Large intestine (tissue), 3 donors: ENCODE data around the gene NT5DC3. TPM values are rescaled to one million over a fixed set of nuclear protein-coding genes. Genes with fewer than 3 reads are reported as not detected.
A peak's percentile ranks its signal among the peaks of the same experiment; 100 is the strongest.

Experiments
- DNase-seq, 2 donors: peaks; one replicate each; pipeline versions ENCODE4 v3.0.0 to v3.0.0-alpha.2; 2013
- H3K27ac ChIP-seq: one replicate; pipeline ENCODE4 v1.5.1; 2013; ENCODE audit warnings: low read length
- H3K27me3 ChIP-seq: 2 replicates; pipeline ENCODE4 v1.6.1; 2013; ENCODE audit warnings: low read length; ENCODE audit not compliant: control insufficient read depth, insufficient read depth
- H3K36me3 ChIP-seq: 2 replicates; pipeline ENCODE4 v1.6.1; 2013; ENCODE audit warnings: low read length; ENCODE audit not compliant: control insufficient read depth, insufficient read depth
- H3K4me1 ChIP-seq: one replicate; pipeline ENCODE4 v1.6.1; 2013; ENCODE audit warnings: low read length; ENCODE audit not compliant: control insufficient read depth, insufficient read depth
- H3K4me3 ChIP-seq: one replicate; pipeline ENCODE4 v1.5.1; 2013; ENCODE audit warnings: low read length
- H3K9me3 ChIP-seq: one replicate; pipeline ENCODE4 v1.6.1; 2013; ENCODE audit warnings: mild to moderate bottlenecking, low read depth, low read length, moderate library complexity; ENCODE audit not compliant: control insufficient read depth
- WGBS: methylation state at CpG from one replicate; pipeline ENCODE4 v1.1.5; 2013; ENCODE audit warnings: low lambda C conversion rate; ENCODE audit not compliant: insufficient coverage; 5-methylcytosine and 5-hydroxymethylcytosine counted together
- polyA plus RNA-seq: library from polyadenylated mRNA; unstranded; fragments of 120-200 nt; gene quantifications from one replicate; pipeline ENCODE4 v1.2.1, GENCODE V29; 2013

Gene NT5DC3
- polyA plus RNA-seq, 1 donor, result 6.6 TPM

- Histone ChIP-seq H3K36me3 (no peaks in the 10 kb centered on the region), H3K4me3 (no peak overlapping the region), H3K27me3 (no peaks in the 10 kb centered on the region), H3K9me3 (no peaks in the 10 kb centered on the region), H3K4me1 (no peaks in the 10 kb centered on the region), H3K27ac (no peak overlapping the region)
- DNase-seq, result no peak
- WGBS, result 100% methylated on average over 3 of the region's 9 CpGs
Observed at GRCh38 chr12:103879048-103879692, 38.1 kb upstream of the NT5DC3 start.

DNA sequence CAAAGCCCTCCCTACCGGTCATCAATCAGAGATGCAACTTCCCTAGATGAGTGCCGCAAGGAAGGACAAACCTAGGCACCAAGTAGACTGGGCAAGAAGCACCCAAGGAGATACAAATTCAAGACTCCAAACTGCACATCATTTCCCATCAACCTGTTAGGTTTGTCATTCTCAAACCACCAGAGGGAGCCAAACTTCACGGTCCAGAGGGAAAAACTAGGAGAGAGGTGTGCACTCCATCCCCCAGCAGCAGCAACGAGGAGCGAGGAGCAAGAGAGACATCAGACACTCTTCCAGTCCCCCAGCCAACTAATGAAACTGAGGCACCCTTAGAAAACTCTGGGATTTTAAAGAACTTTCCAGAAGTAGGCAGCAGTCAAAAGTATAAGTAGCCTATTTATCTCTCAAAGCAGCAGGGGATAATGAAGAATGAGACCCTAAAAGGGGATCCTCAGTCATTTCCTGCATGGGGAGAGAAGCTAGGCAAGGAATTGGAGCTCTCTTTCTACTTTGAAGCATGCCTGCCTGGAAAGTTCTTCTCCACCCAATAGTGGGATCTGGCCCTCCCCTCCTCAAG, 37.0 kb upstream of the NT5DC3 start:
- Histone ChIP-seq H3K4me1 (no peaks in the 10 kb centered on the region), H3K9me3 (no peaks in the 10 kb centered on the region), H3K27ac (no peak overlapping the region), H3K36me3 (no peaks in the 10 kb centered on the region), H3K4me3 (no peak overlapping the region), H3K27me3 (no peaks in the 10 kb centered on the region)
- whole genome bisulfite sequencing, result 0% methylated on average over 2 of the region's 5 CpGs
- DNase-seq, result peak; percentile 28 to 51

DNA sequence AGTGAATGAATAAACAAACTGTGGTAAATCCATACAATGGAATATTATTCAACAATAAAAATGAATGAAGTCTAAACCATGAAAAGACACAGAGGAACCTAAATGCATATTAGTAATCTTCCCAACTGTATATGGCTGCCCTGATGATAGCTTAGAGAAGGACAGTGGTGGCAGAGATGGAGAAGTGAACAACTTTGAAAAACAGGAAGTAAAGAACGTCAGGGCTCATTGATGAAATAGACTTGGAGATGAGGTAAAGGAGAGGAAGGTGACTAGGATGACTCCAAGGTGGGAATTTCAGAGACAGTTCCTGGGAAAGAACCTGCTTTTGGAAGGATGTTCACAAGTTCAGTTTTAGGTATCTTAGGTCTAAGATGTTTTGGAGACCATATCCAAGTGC, 36.3 kb upstream of the NT5DC3 start:
- no peak for DNase-seq
- Histone ChIP-seq H3K27me3 (no peaks in the 10 kb centered on the region), H3K9me3 (no peaks in the 10 kb centered on the region), H3K4me3 (no peak overlapping the region), H3K36me3 (no peaks in the 10 kb centered on the region), H3K4me1 (no peaks in the 10 kb centered on the region), H3K27ac (no peak overlapping the region)
- WGBS, result 90% methylated on average over 1 of the region's 1 CpG

GRCh38 chr12:103875666-103876065, 34.6 kb upstream of the NT5DC3 start:
- DNase-seq, result no peak
- no peaks in the 10 kb centered on the region for H3K9me3 ChIP-seq
- H3K4me3 ChIP-seq, result no peak overlapping the region
- H3K4me1 ChIP-seq, result no peaks in the 10 kb centered on the region
- no peaks in the 10 kb centered on the region for H3K36me3 ChIP-seq
- no CpG with 5 or more reads among the region's 1 CpG for WGBS
- no peak overlapping the region for H3K27ac ChIP-seq
- H3K27me3 ChIP-seq, result no peaks in the 10 kb centered on the region

GRCh38 chr12:103868215-103868614, 27.2 kb upstream of the NT5DC3 start:
- Histone ChIP-seq H3K27ac (no peak overlapping the region), H3K36me3 (no peaks in the 10 kb centered on the region), H3K9me3 (no peaks in the 10 kb centered on the region), H3K4me1 (no peaks in the 10 kb centered on the region), H3K27me3 (no peaks in the 10 kb centered on the region), H3K4me3 (no peak overlapping the region)
- DNase-seq, result no peak

- Histone ChIP-seq H3K4me3 (no peak overlapping the region), H3K4me1 (no peaks in the 10 kb centered on the region), H3K27ac (no peak overlapping the region), H3K36me3 (no peaks in the 10 kb centered on the region), H3K9me3 (no peaks in the 10 kb centered on the region), H3K27me3 (no peaks in the 10 kb centered on the region)
- WGBS, result no CpG with 5 or more reads among the region's 2 CpGs
- no peak for DNase-seq
Observed at GRCh38 chr12:103865151-103865730, 24.2 kb upstream of the NT5DC3 start.

DNA sequence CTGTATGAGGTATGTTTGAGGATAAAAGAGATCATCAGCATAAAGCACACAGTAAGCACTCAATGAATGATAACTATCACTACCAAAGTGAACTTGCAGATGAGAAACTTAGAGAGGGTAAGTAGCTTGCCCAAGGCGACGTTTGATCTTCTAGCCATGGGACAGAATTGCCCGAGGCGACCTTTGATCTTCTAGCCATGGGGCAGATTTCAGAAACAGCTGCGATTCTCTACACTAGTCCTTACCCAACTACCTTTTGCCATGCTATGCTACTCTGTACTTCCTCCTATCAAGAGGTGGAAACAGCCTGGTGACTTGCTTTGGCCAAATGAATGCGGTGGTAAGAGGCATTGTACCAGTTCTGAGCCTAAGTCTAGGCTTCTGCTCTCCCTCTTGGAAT, 23.7 kb upstream of the NT5DC3 start:
- no CpG with 5 or more reads among the region's 6 CpGs for WGBS
- no peak for DNase-seq
- H3K36me3 ChIP-seq, result no peaks in the 10 kb centered on the region
- H3K4me1 ChIP-seq, result peaks cover under 1% of the 10 kb centered on the region
- no peaks in the 10 kb centered on the region for H3K9me3 ChIP-seq
- no peaks in the 10 kb centered on the region for H3K27me3 ChIP-seq
- no peak overlapping the region for H3K4me3 ChIP-seq
- H3K27ac ChIP-seq, result no peak overlapping the region

DNA sequence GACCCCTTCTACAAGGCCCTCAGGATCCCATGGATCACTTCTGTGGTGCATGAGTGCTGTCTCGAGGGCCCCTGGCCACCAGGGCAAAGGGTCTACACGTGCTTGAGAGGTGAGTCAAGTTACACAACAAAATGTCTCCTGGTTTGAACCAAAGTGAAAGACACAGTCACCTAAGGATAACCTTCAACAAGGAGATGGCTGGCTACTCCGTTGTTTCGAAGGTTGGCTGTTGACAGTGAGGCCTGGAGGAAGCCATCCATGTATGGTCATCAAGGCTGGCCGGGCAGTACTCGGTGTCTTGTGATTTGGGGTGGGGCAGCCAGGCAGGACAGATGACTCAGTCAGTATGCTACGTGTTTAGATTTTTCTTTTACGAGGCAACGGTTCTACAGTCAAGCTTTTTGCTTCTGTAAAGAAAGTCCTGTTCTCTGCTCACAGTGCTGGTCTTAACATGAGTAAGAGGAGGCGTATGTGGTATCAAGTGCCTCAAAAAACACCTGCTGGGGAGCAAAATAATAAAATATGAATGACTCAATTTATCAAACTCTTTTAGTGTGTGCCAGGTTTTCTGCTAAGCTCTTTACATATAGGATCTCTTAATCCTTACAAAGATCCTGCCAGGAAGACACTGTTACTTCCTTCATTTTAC, 18.0 kb upstream of the NT5DC3 start:
- no CpG with 5 or more reads among the region's 10 CpGs for WGBS
- Histone ChIP-seq H3K27me3 (no peaks in the 10 kb centered on the region), H3K9me3 (no peaks in the 10 kb centered on the region), H3K27ac (peak overlapping the region; percentile 53), H3K4me3 (no peak overlapping the region), H3K4me1 (peaks cover 6% of the 10 kb centered on the region), H3K36me3 (no peaks in the 10 kb centered on the region)
- DNase-seq, result peak; percentile 82 to 94

DNA sequence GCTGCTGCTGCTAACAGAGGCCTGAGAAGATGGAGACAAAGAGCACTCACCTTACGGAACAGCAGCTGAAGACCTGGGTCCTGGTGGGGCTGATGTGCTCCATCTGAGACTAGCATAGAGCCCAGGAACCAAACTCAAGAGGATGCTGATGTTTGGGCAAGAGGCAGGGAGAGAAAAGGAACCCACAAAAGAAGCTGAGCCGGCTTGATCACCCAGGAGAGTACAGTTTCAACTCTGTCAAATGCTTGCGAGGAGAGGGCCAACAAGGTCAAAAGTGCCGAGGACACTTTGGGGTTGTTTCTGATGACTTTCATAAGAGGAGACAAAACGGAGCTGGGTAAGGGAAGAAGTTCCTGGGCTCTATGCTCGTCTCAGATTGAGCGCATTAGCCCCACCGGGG, 17.3 kb upstream of the NT5DC3 start:
- Histone ChIP-seq H3K9me3 (no peaks in the 10 kb centered on the region), H3K27ac (peak overlapping the region; percentile 53), H3K4me3 (no peak overlapping the region), H3K27me3 (no peaks in the 10 kb centered on the region), H3K4me1 (peaks cover 6% of the 10 kb centered on the region), H3K36me3 (no peaks in the 10 kb centered on the region)
- DNase-seq, result no peak
- no CpG with 5 or more reads among the region's 8 CpGs for WGBS

DNA sequence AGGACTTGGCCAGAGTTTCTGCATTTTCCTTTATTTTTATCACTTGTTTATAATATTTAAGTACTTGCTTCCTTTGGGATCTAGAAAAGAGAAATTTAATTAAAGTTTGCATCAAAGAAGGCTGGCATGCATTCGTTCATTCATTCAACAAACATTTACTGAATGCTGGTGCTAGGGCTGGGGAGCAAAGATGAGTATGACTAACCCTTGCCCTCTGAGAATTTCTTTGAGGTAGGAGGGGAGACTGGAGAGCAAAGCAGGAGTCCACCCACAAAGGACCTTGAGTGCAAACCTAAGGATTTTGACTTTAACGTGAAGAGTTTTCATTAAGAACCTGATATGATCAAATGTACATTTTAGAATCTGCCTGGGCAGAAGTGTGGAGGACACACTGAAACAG, 16.1 kb upstream of the NT5DC3 start:
- H3K27me3 ChIP-seq, result no peaks in the 10 kb centered on the region
- no CpG with 5 or more reads among the region's 2 CpGs for WGBS
- H3K4me1 ChIP-seq, result peaks cover 6% of the 10 kb centered on the region
- no peaks in the 10 kb centered on the region for H3K36me3 ChIP-seq
- H3K27ac ChIP-seq, result no peak overlapping the region
- DNase-seq, result no peak
- H3K9me3 ChIP-seq, result no peaks in the 10 kb centered on the region
- no peak overlapping the region for H3K4me3 ChIP-seq
